GM21576 (cell line): ENCODE measurements around the gene FEZ2.

Source experiments
- ATAC-seq: cut with Tn5 transposase; IDR thresholded peaks from one replicate; pipeline ENCODE4 v1.9.1; 2021; ENCODE audit warnings: mild to moderate bottlenecking, moderate library complexity; ENCODE audit not compliant: unreplicated experiment

FEZ2 gene

GRCh38 chr2:36562973-36563532 is 34.9 kb downstream of the FEZ2 start:
- ATAC-seq = no peak

GRCh38 chr2:36562240-36562639 is 35.7 kb downstream of the FEZ2 start:
- no peak for ATAC-seq

GRCh38 chr2:36561237-36561944 is 36.6 kb downstream of the FEZ2 start:
- ATAC-seq = no peak

GRCh38 chr2:36560726-36561125 is 37.2 kb downstream of the FEZ2 start:
- ATAC-seq = no peak

- no peak for ATAC-seq
These were observed 38.6 kb downstream of the FEZ2 start for GRCh38 chr2:36559221-36559942.

GRCh38 chr2:36556842-36557241 is 41.1 kb downstream of the FEZ2 start:
- ATAC-seq = no peak

- no peak for ATAC-seq
These were observed 42.2 kb downstream of the FEZ2 start for GRCh38 chr2:36555789-36556188.

- no peak for ATAC-seq
These were observed 43.4 kb downstream of the FEZ2 start for GRCh38 chr2:36554531-36554930.

- ATAC-seq = no peak
These were observed 44.3 kb downstream of the FEZ2 start for GRCh38 chr2:36553683-36554082.

GRCh38 chr2:36550006-36550405 is 48.0 kb downstream of the FEZ2 start:
- ATAC-seq = no peak

- no peak for ATAC-seq
These were observed 48.8 kb downstream of the FEZ2 start for GRCh38 chr2:36549165-36549574.

- ATAC-seq = no peak
These were observed 50.1 kb downstream of the FEZ2 start for GRCh38 chr2:36547906-36548305.

GRCh38 chr2:36545871-36546416 is 52.0 kb downstream of the FEZ2 start:
- ATAC-seq = no peak

GRCh38 chr2:36544638-36545338 is 53.2 kb downstream of the FEZ2 start:
- no peak for ATAC-seq

- ATAC-seq = no peak
These were observed 55.9 kb downstream of the FEZ2 start for GRCh38 chr2:36541891-36542595.

- no peak for ATAC-seq
These were observed 56.8 kb downstream of the FEZ2 start for GRCh38 chr2:36540986-36541754.

- peak; percentile 47 for ATAC-seq
These were observed 58.3 kb downstream of the FEZ2 start for GRCh38 chr2:36539631-36540030.

GRCh38 chr2:36538335-36538734 is 59.6 kb downstream of the FEZ2 start:
- ATAC-seq = no peak

- no peak for ATAC-seq
These were observed 61.2 kb downstream of the FEZ2 start for GRCh38 chr2:36536776-36537175.

- ATAC-seq = no peak
These were observed 62.9 kb downstream of the FEZ2 start for GRCh38 chr2:36535099-36535498.
